ENCODE data around the gene SNW1.
"Not testable (repeated sequence)": the region's sequence is repeated elsewhere in the genome, so short reads cannot be mapped to it uniquely, and the experiment has no call there.

SNW1 gene

GRCh38 chr14:77747425-77747824 is 13.5 kb downstream of the SNW1 start:
- not testable (repeated sequence) for DNase-seq

GRCh38 chr14:77746064-77746702 is 14.8 kb downstream of the SNW1 start:
- DNase-seq = no peak

- DNase-seq = no peak
Observed at GRCh38 chr14:77741438-77741837, 19.5 kb downstream of the SNW1 start.

GRCh38 chr14:77738559-77739250 is 22.3 kb downstream of the SNW1 start:
- no peak for DNase-seq

- DNase-seq = no peak
Observed at GRCh38 chr14:77730976-77731497, 29.9 kb downstream of the SNW1 start.

- no peak for DNase-seq
Observed at GRCh38 chr14:77722301-77722700, 38.7 kb downstream of the SNW1 start.

GRCh38 chr14:77721437-77721836 is 39.5 kb downstream of the SNW1 start:
- no peak for DNase-seq

GRCh38 chr14:77717608-77718305 is 43.2 kb downstream of the SNW1 start:
- no peak for DNase-seq

- no peak for DNase-seq
Observed at GRCh38 chr14:77714926-77715325, 46.0 kb downstream of the SNW1 start.

GRCh38 chr14:77710364-77710763 is 50.6 kb downstream of the SNW1 start:
- no peak for DNase-seq

- no peak for DNase-seq
Observed at GRCh38 chr14:77709412-77709811, 51.5 kb downstream of the SNW1 start.

- DNase-seq = no peak
Observed at GRCh38 chr14:77708749-77709148, 52.2 kb downstream of the SNW1 start.

- peak; percentile 89 for DNase-seq
Observed at GRCh38 chr14:77707724-77708408, 53.1 kb downstream of the SNW1 start, which contains the start of the genes ALKBH1 and SLIRP. TSS of gene ALKBH1 (minus strand) at chr14:77708023. CDS start at chr14:77708004, 19 bp downstream. TSS of gene SLIRP (plus strand) at chr14:77708103. CDS start at chr14:77708112, 9 bp downstream.

- DNase-seq = no peak
Observed at GRCh38 chr14:77707355-77707723, 53.6 kb downstream of the SNW1 start.

GRCh38 chr14:77691259-77691658 is 69.7 kb downstream of the SNW1 start:
- DNase-seq = no peak

- no peak for DNase-seq
Observed at GRCh38 chr14:77682158-77682553, 78.8 kb downstream of the SNW1 start.

- no peak for DNase-seq
Observed at GRCh38 chr14:77681196-77682157, 79.5 kb downstream of the SNW1 start.

- DNase-seq = no peak
Observed at GRCh38 chr14:77674931-77675330, 86.0 kb downstream of the SNW1 start.

- DNase-seq = no peak
Observed at GRCh38 chr14:77673193-77673592, 87.8 kb downstream of the SNW1 start.
